Left forelimb (tissue), 1 donor: Measurements from ENCODE around the gene IREB2.
"Not testable (repeated sequence)": the region's sequence is repeated elsewhere in the genome, so short reads cannot be mapped to it uniquely, and the experiment has no call there.

Source experiments
- DNase-seq: peaks from one replicate; pipeline ENCODE4 v3.0.0-alpha.2; 2018; ENCODE audit warnings: low spot score

The IREB2 gene

GRCh38 chr15:78437762-78438618 is at the start of gene IREB2:
Gene IREB2, plus strand, starts transcription at chr15:78438216. Its CDS starts 122 bp downstream, at chr15:78438338.
- peak; percentile 99 for DNase-seq

- DNase-seq, result no peak
Observed at GRCh38 chr15:78388865-78389264, 49.2 kb upstream of the IREB2 start.

- peak; percentile 76 for DNase-seq
Observed at GRCh38 chr15:78389322-78389721, 48.7 kb upstream of the IREB2 start.

- no peak for DNase-seq
Observed at GRCh38 chr15:78389738-78390137, 48.3 kb upstream of the IREB2 start.

- DNase-seq, result no peak
Observed at GRCh38 chr15:78390242-78390641, 47.8 kb upstream of the IREB2 start.

- DNase-seq, result no peak
Observed at GRCh38 chr15:78390826-78391225, 47.2 kb upstream of the IREB2 start.

- DNase-seq, result no peak
Observed at GRCh38 chr15:78391781-78392180, 46.2 kb upstream of the IREB2 start.

GRCh38 chr15:78392430-78392829 is 45.6 kb upstream of the IREB2 start:
- DNase-seq, result no peak

GRCh38 chr15:78393137-78393536 is 44.9 kb upstream of the IREB2 start:
- DNase-seq, result no peak

GRCh38 chr15:78394026-78394425 is 44.0 kb upstream of the IREB2 start:
- no peak for DNase-seq

GRCh38 chr15:78394981-78395616 is 42.9 kb upstream of the IREB2 start:
- DNase-seq, result peak; percentile 82

GRCh38 chr15:78396186-78396814 is 41.7 kb upstream of the IREB2 start:
- DNase-seq, result no peak

- no peak for DNase-seq
Observed at GRCh38 chr15:78396976-78397375, 41.0 kb upstream of the IREB2 start.

GRCh38 chr15:78397382-78397781 is 40.6 kb upstream of the IREB2 start:
- no peak for DNase-seq

- no peak for DNase-seq
Observed at GRCh38 chr15:78398076-78398825, 39.8 kb upstream of the IREB2 start.

- DNase-seq, result no peak
Observed at GRCh38 chr15:78399091-78399490, 38.9 kb upstream of the IREB2 start.

- no peak for DNase-seq
Observed at GRCh38 chr15:78402061-78402610, 35.9 kb upstream of the IREB2 start.

GRCh38 chr15:78404125-78404524 is 33.9 kb upstream of the IREB2 start:
- no peak for DNase-seq

- DNase-seq, result not testable (repeated sequence)
Observed at GRCh38 chr15:78404796-78405195, 33.2 kb upstream of the IREB2 start.

- DNase-seq, result no peak
Observed at GRCh38 chr15:78405336-78405924, 32.6 kb upstream of the IREB2 start.

- no peak for DNase-seq
Observed at GRCh38 chr15:78406016-78406585, 31.9 kb upstream of the IREB2 start.
